GM12875 (cell line): Measurements from ENCODE around the gene KCNJ2.

ENCODE experiments used
- H3K4me3 ChIP-seq: one replicate; pipeline ENCODE4 v1.5.1; 2011; ENCODE audit warnings: low read depth, low read length, control low read depth
- TF ChIP-seq, protein P1 (sequence below): IDR thresholded peaks from 2 replicates; pipeline ENCODE4 v1.5.1; 2011; ENCODE audit warnings: low read depth, mild to moderate bottlenecking, control low read depth, inconsistent platforms, low read length, moderate library complexity, borderline replicate concordance; ENCODE audit not compliant: insufficient read depth

The KCNJ2 gene

GRCh38 chr17:70169709-70170597 lies 621 bp downstream of the KCNJ2 start:
- H3K4me3 ChIP-seq, result no peak overlapping the region
- TF ChIP-seq, protein P1, sequence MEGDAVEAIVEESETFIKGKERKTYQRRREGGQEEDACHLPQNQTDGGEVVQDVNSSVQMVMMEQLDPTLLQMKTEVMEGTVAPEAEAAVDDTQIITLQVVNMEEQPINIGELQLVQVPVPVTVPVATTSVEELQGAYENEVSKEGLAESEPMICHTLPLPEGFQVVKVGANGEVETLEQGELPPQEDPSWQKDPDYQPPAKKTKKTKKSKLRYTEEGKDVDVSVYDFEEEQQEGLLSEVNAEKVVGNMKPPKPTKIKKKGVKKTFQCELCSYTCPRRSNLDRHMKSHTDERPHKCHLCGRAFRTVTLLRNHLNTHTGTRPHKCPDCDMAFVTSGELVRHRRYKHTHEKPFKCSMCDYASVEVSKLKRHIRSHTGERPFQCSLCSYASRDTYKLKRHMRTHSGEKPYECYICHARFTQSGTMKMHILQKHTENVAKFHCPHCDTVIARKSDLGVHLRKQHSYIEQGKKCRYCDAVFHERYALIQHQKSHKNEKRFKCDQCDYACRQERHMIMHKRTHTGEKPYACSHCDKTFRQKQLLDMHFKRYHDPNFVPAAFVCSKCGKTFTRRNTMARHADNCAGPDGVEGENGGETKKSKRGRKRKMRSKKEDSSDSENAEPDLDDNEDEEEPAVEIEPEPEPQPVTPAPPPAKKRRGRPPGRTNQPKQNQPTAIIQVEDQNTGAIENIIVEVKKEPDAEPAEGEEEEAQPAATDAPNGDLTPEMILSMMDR, result no peak

- H3K4me3 ChIP-seq, result no peak overlapping the region
- TF ChIP-seq, protein P1, result no peak
Measured at GRCh38 chr17:70171159-70171558, 1.8 kb downstream of the KCNJ2 start.

DNA sequence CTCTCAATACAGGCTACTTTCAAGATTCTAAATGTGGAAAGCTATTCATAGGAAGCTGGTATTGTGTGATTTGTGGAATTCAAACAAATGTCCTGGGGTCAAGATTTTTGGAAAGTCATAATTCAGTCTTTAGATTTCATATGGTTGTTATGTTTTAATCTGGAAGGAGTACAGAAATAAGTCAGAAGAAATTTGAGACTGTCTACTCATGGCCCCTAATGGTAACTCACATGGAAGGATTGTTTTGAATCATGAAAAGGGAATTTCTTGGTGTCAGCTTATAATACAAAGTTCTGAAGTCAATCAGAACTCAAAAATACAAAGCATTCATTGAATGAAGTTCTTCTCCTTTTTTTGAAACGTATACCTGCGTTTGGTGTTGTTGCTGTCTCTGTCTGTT lies 3.1 kb downstream of the KCNJ2 start:
- TF ChIP-seq, protein P1, result no peak
- no peak overlapping the region for H3K4me3 ChIP-seq

DNA sequence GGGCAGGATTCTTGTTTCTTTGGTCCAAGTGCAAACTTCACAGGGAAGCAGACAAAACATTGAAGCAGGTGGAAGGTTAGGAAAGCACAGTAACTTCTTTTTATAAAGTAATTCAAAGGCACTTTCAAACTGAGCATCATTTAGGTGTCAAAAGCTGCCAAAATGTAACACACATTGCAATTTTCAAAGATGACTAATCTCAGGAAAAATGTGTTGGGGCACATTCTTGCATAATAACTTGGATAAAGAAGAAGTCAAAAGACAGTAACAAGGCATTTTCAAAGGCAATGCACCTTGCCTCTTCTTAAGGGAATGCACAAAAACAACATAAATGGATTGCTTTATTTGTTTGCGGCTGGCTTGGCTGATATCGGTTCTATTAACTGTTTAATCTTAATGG lies 3.6 kb downstream of the KCNJ2 start:
- TF ChIP-seq, protein P1, result no peak
- H3K4me3 ChIP-seq, result no peak overlapping the region

DNA sequence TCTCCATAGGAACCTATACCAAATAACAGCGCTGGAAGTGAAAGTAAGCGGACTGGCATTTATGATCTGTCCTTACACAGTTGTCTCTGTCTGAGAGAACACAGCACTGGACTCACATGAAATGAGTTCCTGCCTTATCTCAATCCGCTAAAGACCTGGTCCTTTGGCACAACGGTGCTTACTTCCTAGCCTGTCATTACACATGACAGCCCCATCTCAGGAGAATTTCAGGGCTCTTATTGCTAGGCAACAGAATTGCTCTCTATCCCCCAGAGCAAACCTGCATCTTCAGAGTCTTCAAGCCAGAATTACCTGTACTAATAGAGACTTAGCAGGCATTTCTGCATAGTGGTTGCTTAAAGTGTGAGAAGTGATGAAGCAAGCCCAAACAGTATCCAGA lies 4.3 kb downstream of the KCNJ2 start:
- TF ChIP-seq, protein P1, result no peak

DNA sequence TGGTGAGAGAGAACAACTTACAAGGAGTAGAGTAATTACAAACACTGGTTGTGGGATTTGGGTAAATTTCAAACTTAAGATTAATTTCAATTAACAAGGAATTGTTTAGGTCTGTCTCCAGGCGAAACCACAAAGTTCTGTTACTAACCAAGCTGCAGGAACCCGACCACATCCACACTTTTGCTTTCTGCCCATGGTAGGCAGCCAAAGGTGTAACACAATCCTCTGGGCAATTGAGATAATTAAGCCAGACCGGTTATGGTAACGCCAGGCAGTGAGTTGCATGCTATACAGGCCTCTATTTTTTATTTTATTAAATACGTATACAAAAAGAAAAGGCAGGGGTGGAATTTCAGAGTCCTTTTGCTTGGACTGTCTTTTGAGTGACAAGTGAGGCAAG lies 12.0 kb downstream of the KCNJ2 start:
- H3K4me3 ChIP-seq, result no peak overlapping the region
- TF ChIP-seq, protein P1, result no peak

More for the DNA sequence above, 4.3 kb downstream of the KCNJ2 start:
- H3K4me3 ChIP-seq, result no peak overlapping the region

DNA sequence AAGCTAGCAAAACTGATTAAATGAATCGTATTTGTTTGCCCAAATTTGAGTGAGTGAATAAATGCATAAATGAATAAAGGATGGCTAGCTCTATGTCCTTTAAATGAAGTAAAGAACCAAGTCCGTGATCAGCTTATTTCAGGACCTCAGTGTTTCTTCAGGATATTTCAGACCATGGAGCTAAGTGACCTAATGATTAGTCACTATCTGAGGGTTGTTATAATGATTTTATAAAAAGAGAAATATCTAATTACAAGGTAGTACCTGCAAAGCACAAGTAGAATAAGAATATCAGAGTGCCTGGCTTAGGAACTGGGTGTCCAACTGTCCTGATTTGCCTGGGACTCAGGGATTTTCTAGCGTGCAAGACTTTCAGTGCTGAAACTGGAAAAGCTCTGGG lies 12.5 kb downstream of the KCNJ2 start:
- TF ChIP-seq, protein P1, result no peak
- H3K4me3 ChIP-seq, result no peak overlapping the region
